ENCODE measurements around the gene PFN3. TPM values are rescaled to one million over a fixed set of nuclear protein-coding genes. Genes with fewer than 3 reads are reported as not detected.

Gene PFN3
- total and polyA plus RNA-seq, 2 of the 4 experiments (the other 2 are of a cell fraction): not detected

DNA sequence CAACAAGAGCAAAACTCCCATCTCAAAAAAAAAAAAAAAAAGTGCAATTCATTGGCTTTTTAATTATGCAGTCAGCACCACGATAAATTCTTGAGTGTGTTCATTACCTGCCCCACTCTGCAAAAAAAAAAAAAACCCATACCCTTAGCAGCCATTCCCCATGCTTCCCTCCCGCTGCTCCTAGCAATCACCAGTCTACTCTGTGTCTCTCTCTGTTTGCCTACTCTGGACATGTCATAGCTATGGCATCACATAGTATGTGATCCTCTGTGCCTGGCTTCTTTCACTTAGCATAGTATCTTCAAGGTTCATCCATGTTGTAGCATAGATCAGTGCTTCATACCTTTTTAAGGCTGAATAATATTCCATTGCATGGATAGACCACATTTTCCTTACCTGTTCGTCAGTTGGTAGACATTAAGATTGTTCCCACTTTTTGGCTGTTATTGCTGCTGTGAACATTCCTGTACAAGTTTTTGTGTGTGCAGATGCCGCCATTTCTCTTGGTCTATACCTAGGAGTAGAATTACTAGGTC is 39.1 kb upstream of the PFN3 start:
- TF ChIP-seq, protein P1, sequence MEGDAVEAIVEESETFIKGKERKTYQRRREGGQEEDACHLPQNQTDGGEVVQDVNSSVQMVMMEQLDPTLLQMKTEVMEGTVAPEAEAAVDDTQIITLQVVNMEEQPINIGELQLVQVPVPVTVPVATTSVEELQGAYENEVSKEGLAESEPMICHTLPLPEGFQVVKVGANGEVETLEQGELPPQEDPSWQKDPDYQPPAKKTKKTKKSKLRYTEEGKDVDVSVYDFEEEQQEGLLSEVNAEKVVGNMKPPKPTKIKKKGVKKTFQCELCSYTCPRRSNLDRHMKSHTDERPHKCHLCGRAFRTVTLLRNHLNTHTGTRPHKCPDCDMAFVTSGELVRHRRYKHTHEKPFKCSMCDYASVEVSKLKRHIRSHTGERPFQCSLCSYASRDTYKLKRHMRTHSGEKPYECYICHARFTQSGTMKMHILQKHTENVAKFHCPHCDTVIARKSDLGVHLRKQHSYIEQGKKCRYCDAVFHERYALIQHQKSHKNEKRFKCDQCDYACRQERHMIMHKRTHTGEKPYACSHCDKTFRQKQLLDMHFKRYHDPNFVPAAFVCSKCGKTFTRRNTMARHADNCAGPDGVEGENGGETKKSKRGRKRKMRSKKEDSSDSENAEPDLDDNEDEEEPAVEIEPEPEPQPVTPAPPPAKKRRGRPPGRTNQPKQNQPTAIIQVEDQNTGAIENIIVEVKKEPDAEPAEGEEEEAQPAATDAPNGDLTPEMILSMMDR (conservative IDR thresholded peaks at IDR 0.05; ENCODE audit: low read depth, low read length): no peak
- H2BK20ac ChIP-seq (ENCODE audit: low read depth, low read length): no peak overlapping the region
- no peak overlapping the region for H3K14ac ChIP-seq (replicated peaks; ENCODE audit: low read depth, low read length)
- CTCF ChIA-PET: interaction anchor here (1.5 kb wide), 1 partner anchor 12 kb away, joined by 3 read pairs; no protein-coding TSS in a partner anchor
- no peak overlapping the region for H3K4ac ChIP-seq (ENCODE audit: low read depth, low read length)
- H2BK15ac ChIP-seq (ENCODE audit: low read depth, low read length): no peak overlapping the region
- no peak overlapping the region for H2AK5ac ChIP-seq (ENCODE audit: low read depth, low read length)
- H2BK5ac ChIP-seq (ENCODE audit: low read depth, low read length, poor library complexity, severe bottlenecking): no peak overlapping the region
- in situ Hi-C loops (cut with MboI; ENCODE audit: low sequenced_read_pairs): no loop called here
- no peak overlapping the region for H3K23ac ChIP-seq (ENCODE audit: low read depth, low read length)
- H2AK9ac ChIP-seq (replicated peaks; ENCODE audit: low read depth, low read length, poor library complexity): no peak overlapping the region
- H4K5ac ChIP-seq (ENCODE audit: low read depth, low read length): no peak overlapping the region
- no peaks in the 10 kb centered on the region for H3K9me3 ChIP-seq (ENCODE audit: control insufficient read depth, insufficient read depth, low read length)
- H3K27me3 ChIP-seq (ENCODE audit: control insufficient read depth, insufficient read depth, low read length): no peaks in the 10 kb centered on the region
- H3K27ac ChIP-seq (ENCODE audit: insufficient read depth, low read length): no peak overlapping the region
- 80% methylated on average over 1 of the region's 4 CpGs; no CpG with 5 or more reads in 1 of the 2 experiments for WGBS, 2 experiments (ENCODE audit: extremely low coverage in 2 of 2, insufficient read length in 1 of 2)
- H3K4me3 ChIP-seq (ENCODE audit: insufficient read depth, low read depth, low read length): no peak overlapping the region
- DNase-seq (no peak), ATAC-seq (ENCODE audit: low read depth) (no peak)
- no peaks in the 10 kb centered on the region for H3K4me1 ChIP-seq (ENCODE audit: control insufficient read depth, insufficient read depth, low read length)
- dilution Hi-C loops (cut with HindIII; ENCODE audit: low sequenced_read_pairs, unreplicated experiment): no loop called here
- H4K20me1 ChIP-seq (ENCODE audit: insufficient read depth, low read length): peaks cover 2% of the 10 kb centered on the region; the same call in 1 of the 2 replicates
- H3K36me3 ChIP-seq (ENCODE audit: control insufficient read depth, insufficient read depth, low read length): peaks cover 31% of the 10 kb centered on the region; the same call in 1 of the 2 replicates
- no peak overlapping the region for H4K91ac ChIP-seq (ENCODE audit: insufficient read depth, low read depth, low read length)
- no peak overlapping the region for H3K18ac ChIP-seq (ENCODE audit: low read depth, low read length)
- intact Hi-C loops (cut with micrococcal nuclease): no loop called here
- no peak overlapping the region for H3K9ac ChIP-seq (ENCODE audit: low read depth, low read length)
- H3K4me2 ChIP-seq (ENCODE audit: low read depth, low read length): no peak overlapping the region
- H3K56ac ChIP-seq (ENCODE audit: extremely low read depth, insufficient read depth, low read length): no peak overlapping the region
- no peak overlapping the region for H2AFZ ChIP-seq (replicated peaks; ENCODE audit: low read length, poor library complexity)
- POLR2A ChIA-PET (ENCODE audit: unreplicated experiment): no interaction called here
- no peak overlapping the region for H4K8ac ChIP-seq (ENCODE audit: low read depth in 2 of 2, low read length in 2 of 2)
- H2BK120ac ChIP-seq (ENCODE audit: low read depth, low read length): no peak overlapping the region
- no TSS peak for BruUV-seq (replicated peaks)
- H3K79me1 ChIP-seq (ENCODE audit: low read depth in 1 of 2, low read length in 2 of 2): no peaks in the 10 kb centered on the region
- peaks cover 6% of the 10 kb centered on the region; the same call in 1 of the 2 replicates for H3K9me1 ChIP-seq (ENCODE audit: insufficient read depth, low read length)

All from IMR-90 (cell line).